ENCODE measurements around the gene KPNA1.

GRCh38 chr3:122421836-122422235 is 92.9 kb downstream of the KPNA1 start:
- TF ChIP-seq POLR2AphosphoS5 (IDR thresholded peaks at IDR 0.05; ENCODE audit: low read depth, low read length) (no peak), CTCF (IDR thresholded peaks at IDR 0.05) (no peak), SIN3A (IDR thresholded peaks at IDR 0.05; ENCODE audit: borderline replicate concordance, insufficient read depth, low read depth, low read length) (no peak), TCF7L2 (IDR thresholded peaks at IDR 0.05; ENCODE audit: low read depth, low read length) (no peak)

All from Panc1 (cell line).